ENCODE data around the gene ARID1B. TPM values are rescaled to one million over a fixed set of nuclear protein-coding genes. Genes with fewer than 3 reads are reported as not detected.

The ARID1B gene
- total RNA-seq, 1 donor from 2014 or later, result 75.4 TPM

DNA sequence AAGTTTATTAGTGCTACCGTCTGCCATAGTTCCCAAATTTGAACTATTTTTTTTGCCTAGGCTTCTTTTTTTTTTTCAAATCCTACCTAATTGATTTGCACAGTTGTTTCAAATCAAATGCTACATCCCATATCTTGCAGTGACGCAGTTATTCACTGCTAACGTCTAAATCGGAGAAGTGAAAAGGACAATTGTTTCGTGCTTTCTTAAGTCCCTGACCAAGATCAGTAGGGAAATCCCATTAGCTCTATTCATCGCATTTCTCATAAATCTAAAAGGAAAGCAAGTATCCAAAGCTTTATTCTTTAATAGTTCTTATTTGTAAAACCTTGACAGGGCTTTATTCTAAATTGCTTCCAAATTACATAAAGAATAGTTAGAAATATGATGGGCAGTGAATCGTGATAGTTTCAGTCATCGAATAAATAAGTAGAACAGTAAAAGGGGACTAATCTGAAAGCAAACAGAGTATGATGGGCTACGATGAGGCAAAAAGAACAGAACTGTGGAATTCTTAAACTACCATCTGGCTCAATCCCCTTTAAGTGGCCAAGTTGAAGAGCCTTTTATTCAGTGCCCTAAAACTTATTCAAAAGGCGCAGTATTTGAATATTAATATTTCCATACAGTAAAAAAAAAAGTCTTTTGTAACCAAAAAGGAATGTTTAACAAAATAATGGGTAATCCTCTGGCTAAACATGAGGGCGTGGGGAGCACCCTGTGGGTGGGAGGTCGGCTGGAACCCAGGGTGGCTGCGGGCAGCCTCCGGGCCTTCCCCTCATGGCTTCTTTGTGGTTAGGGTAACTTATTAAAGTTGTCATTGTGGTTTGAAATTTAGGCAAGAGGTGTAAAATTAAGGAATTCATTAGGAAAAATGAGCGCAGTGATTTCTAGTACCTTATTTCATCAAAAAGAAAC, 3.0 kb upstream of the ARID1B start:
- no peaks in the 10 kb centered on the region for H3K27me3 ChIP-seq (ENCODE audit: insufficient read depth, low read length)
- no peak overlapping the region for H3K4me3 ChIP-seq (ENCODE audit: insufficient read depth, low read depth, low read length)
- DNase-seq (ENCODE audit: low read depth) (no peak), FAIRE-seq (no peak)
- H3K4me1 ChIP-seq (ENCODE audit: insufficient read depth, low read length), result peaks cover 16% of the 10 kb centered on the region
- H3K79me2 ChIP-seq (ENCODE audit: insufficient read depth, low read length), result peaks cover 25% of the 10 kb centered on the region
- H3K36me3 ChIP-seq (ENCODE audit: insufficient read depth, low read length), result no peaks in the 10 kb centered on the region
- no peaks in the 10 kb centered on the region for H3K9me3 Mint-ChIP-seq (ENCODE audit: unreplicated experiment)
- no peak overlapping the region for H3K9ac ChIP-seq (ENCODE audit: low read length)
- H2AFZ ChIP-seq (ENCODE audit: low read depth, low read length), result no peak overlapping the region
- H3K36me3 Mint-ChIP-seq (ENCODE audit: low read depth, unreplicated experiment), result no peaks in the 10 kb centered on the region
- H3K27ac Mint-ChIP-seq (ENCODE audit: unreplicated experiment), result peak overlapping the region; percentile 91
- H4K20me1 ChIP-seq (ENCODE audit: insufficient read depth, low read length), result no peaks in the 10 kb centered on the region
- peak overlapping the region; percentile 55 for H3K4me3 Mint-ChIP-seq (ENCODE audit: unreplicated experiment)
- H3K4me1 Mint-ChIP-seq (ENCODE audit: low read depth, unreplicated experiment), result peaks cover 16% of the 10 kb centered on the region
- no peaks in the 10 kb centered on the region for H3K9me3 ChIP-seq (ENCODE audit: insufficient read depth, low read depth, low read length)
- no peaks in the 10 kb centered on the region for H3K27me3 Mint-ChIP-seq (ENCODE audit: low read depth, unreplicated experiment)
- H3K4me2 ChIP-seq (ENCODE audit: low read length), result peak overlapping the region; percentile 24
- no peak overlapping the region for H3K27ac ChIP-seq (ENCODE audit: low read depth, low read length)
- no peak for TF ChIP-seq CTCF (IDR thresholded peaks at IDR 0.05; ENCODE audit: insufficient read depth, low read depth, low read length)
- no peak for TF ChIP-seq EZH2 (IDR thresholded peaks at IDR 0.05; ENCODE audit: insufficient read depth, low read length)

GRCh38 chr6:156774863-156775405, 2.2 kb upstream of the ARID1B start:
- Mint-ChIP-seq H3K9me3 (ENCODE audit: unreplicated experiment) (no peaks in the 10 kb centered on the region), H3K4me3 (ENCODE audit: unreplicated experiment) (no peak overlapping the region), H3K4me1 (ENCODE audit: low read depth, unreplicated experiment) (peaks cover 16% of the 10 kb centered on the region), H3K36me3 (ENCODE audit: low read depth, unreplicated experiment) (no peaks in the 10 kb centered on the region), H3K27me3 (ENCODE audit: low read depth, unreplicated experiment) (no peaks in the 10 kb centered on the region), H3K27ac (ENCODE audit: unreplicated experiment) (peak overlapping the region; percentile 91)
- Histone ChIP-seq H3K4me3 (ENCODE audit: insufficient read depth, low read depth, low read length) (no peak overlapping the region), H3K9me3 (ENCODE audit: insufficient read depth, low read depth, low read length) (no peaks in the 10 kb centered on the region), H3K27me3 (ENCODE audit: insufficient read depth, low read length) (no peaks in the 10 kb centered on the region), H4K20me1 (ENCODE audit: insufficient read depth, low read length) (peaks cover 3% of the 10 kb centered on the region), H3K36me3 (ENCODE audit: insufficient read depth, low read length) (no peaks in the 10 kb centered on the region), H3K4me1 (ENCODE audit: insufficient read depth, low read length) (peaks cover 16% of the 10 kb centered on the region), H3K79me2 (ENCODE audit: insufficient read depth, low read length) (peaks cover 32% of the 10 kb centered on the region), H3K27ac (ENCODE audit: low read depth, low read length) (no peak overlapping the region), H3K4me2 (ENCODE audit: low read length) (peak overlapping the region; percentile 24), H2AFZ (ENCODE audit: low read depth, low read length) (no peak overlapping the region), H3K9ac (ENCODE audit: low read length) (no peak overlapping the region)
- FAIRE-seq, result no peak
- no peak for TF ChIP-seq CTCF (IDR thresholded peaks at IDR 0.05; ENCODE audit: insufficient read depth, low read depth, low read length)
- no peak for DNase-seq (ENCODE audit: low read depth)

DNA sequence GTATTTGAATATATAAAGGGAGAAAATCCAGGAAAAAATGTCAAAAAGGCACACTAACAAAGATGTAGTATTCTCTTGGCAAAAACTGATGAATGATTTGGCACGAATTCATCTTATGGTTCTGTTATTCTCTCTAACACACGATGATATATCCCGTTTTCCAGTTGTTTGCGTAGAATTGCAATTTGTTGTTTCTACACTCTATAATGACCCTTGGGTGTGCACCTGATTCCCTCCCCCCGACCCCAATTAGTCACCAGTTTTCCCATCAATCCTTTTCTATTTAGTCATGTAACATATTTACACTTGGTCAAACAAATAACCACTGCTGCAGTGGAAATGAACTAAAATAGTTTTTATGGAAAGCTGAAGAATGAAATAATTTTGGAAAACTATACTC, 1.5 kb upstream of the ARID1B start:
- H3K36me3 ChIP-seq (ENCODE audit: insufficient read depth, low read length), result no peaks in the 10 kb centered on the region
- H3K4me2 ChIP-seq (ENCODE audit: low read length), result peak overlapping the region; percentile 43
- TF ChIP-seq EZH2 (IDR thresholded peaks at IDR 0.05; ENCODE audit: insufficient read depth, low read length), result no peak
- TF ChIP-seq CTCF (IDR thresholded peaks at IDR 0.05; ENCODE audit: insufficient read depth, low read depth, low read length), result no peak
- no peak overlapping the region for H3K27ac ChIP-seq (ENCODE audit: low read depth, low read length)
- peaks cover 20% of the 10 kb centered on the region for H3K4me1 ChIP-seq (ENCODE audit: insufficient read depth, low read length)
- no peaks in the 10 kb centered on the region for H3K27me3 ChIP-seq (ENCODE audit: insufficient read depth, low read length)
- H3K9me3 ChIP-seq (ENCODE audit: insufficient read depth, low read depth, low read length), result no peaks in the 10 kb centered on the region
- no peak overlapping the region for H3K9ac ChIP-seq (ENCODE audit: low read length)
- H3K27ac Mint-ChIP-seq (ENCODE audit: unreplicated experiment), result no peak overlapping the region
- DNase-seq (ENCODE audit: low read depth) (no peak), FAIRE-seq (no peak)
- peak overlapping the region; percentile 47 for H3K4me3 Mint-ChIP-seq (ENCODE audit: unreplicated experiment)
- no peak overlapping the region for H2AFZ ChIP-seq (ENCODE audit: low read depth, low read length)
- no peaks in the 10 kb centered on the region for H3K36me3 Mint-ChIP-seq (ENCODE audit: low read depth, unreplicated experiment)
- H3K79me2 ChIP-seq (ENCODE audit: insufficient read depth, low read length), result peaks cover 40% of the 10 kb centered on the region
- no peaks in the 10 kb centered on the region for H3K9me3 Mint-ChIP-seq (ENCODE audit: unreplicated experiment)
- no peak overlapping the region for H3K4me3 ChIP-seq (ENCODE audit: insufficient read depth, low read depth, low read length)
- peaks cover 10% of the 10 kb centered on the region for H4K20me1 ChIP-seq (ENCODE audit: insufficient read depth, low read length)
- H3K4me1 Mint-ChIP-seq (ENCODE audit: low read depth, unreplicated experiment), result peaks cover 16% of the 10 kb centered on the region
- H3K27me3 Mint-ChIP-seq (ENCODE audit: low read depth, unreplicated experiment), result no peaks in the 10 kb centered on the region

All from astrocyte (in vitro differentiated cells and primary cell).